ENCODE results near the gene CPTP.
"Not testable (repeated sequence)": the region's sequence is repeated elsewhere in the genome, so short reads cannot be mapped to it uniquely, and the experiment has no call there.

The CPTP gene

GRCh38 chr1:1366699-1367066, 42.1 kb downstream of the CPTP start:
- DNase-seq (ENCODE audit: low read depth), result no peak

GRCh38 chr1:1367315-1367714, 42.7 kb downstream of the CPTP start:
- DNase-seq (ENCODE audit: low read depth), result no peak

GRCh38 chr1:1370094-1370493, 45.5 kb downstream of the CPTP start:
- DNase-seq (ENCODE audit: low read depth), result not testable (repeated sequence)

GRCh38 chr1:1370771-1371300, 46.2 kb downstream of the CPTP start:
- DNase-seq (ENCODE audit: low read depth), result no peak

- DNase-seq (ENCODE audit: low read depth), result no peak
These were observed 46.8 kb downstream of the CPTP start for GRCh38 chr1:1371364-1371745.

GRCh38 chr1:1371746-1372711, 47.4 kb downstream of the CPTP start:
- DNase-seq (ENCODE audit: low read depth), result peak; percentile 75

GRCh38 chr1:1373051-1373814, 48.6 kb downstream of the CPTP start:
- no peak for DNase-seq (ENCODE audit: low read depth)

GRCh38 chr1:1373815-1374588, 49.4 kb downstream of the CPTP start:
- no peak for DNase-seq (ENCODE audit: low read depth)

GRCh38 chr1:1374589-1374928, 50.0 kb downstream of the CPTP start:
- DNase-seq (ENCODE audit: low read depth), result no peak

- peak; percentile 86 for DNase-seq (ENCODE audit: low read depth)
These were observed 50.5 kb downstream of the CPTP start, which contains the start of gene AURKAIP1 for GRCh38 chr1:1374929-1375662. Gene AURKAIP1 (minus strand): TSS chr1:1375207. CDS start chr1:1374756, 451 bp downstream.

- DNase-seq (ENCODE audit: low read depth), result no peak
These were observed 52.1 kb downstream of the CPTP start for GRCh38 chr1:1376551-1377226.

GRCh38 chr1:1377540-1378205, 53.1 kb downstream of the CPTP start:
- DNase-seq (ENCODE audit: low read depth), result no peak

Data from stimulated activated CD8-positive, alpha-beta memory T cell treated with anti-CD3 and anti-CD28 coated beads, Interleukin-7, amount 100 ng/mL, for 24 hours (primary cell).